Activated CD8-positive, alpha-beta T cell treated with anti-CD3 and anti-CD28 coated beads, Interleukin-2, amount 10 ng/mL, durations not matched to agents 7 days and 5 days (primary cell): ENCODE data around the gene EXOC3L1. TPM values are rescaled to one million over a fixed set of nuclear protein-coding genes. Genes with fewer than 3 reads are reported as not detected.

Experiments
- ATAC-seq: fragments of 150-1000 bp; cut with Tn5 transposase; one replicate; pipeline ENCODE4 v1.10.0; 2021; ENCODE audit warnings: moderate library complexity
- CTCF ChIA-PET: fragments of 350-600 bp; sonication (Branson Sonifier 250); formaldehyde crosslinking; loops from one replicate; lab custom pipeline; 2021; ENCODE audit warnings: antibody characterized with exemption; lab: Charles Lee
- POLR2A ChIA-PET: fragments of 350-600 bp; sonication (Branson Sonifier 250); formaldehyde crosslinking; loops from one replicate; lab custom pipeline; 2021; ENCODE audit warnings: antibody characterized with exemption; lab: Charles Lee
- DNase-seq: peaks from one replicate; pipeline ENCODE4 v3.0.0-alpha.2; 2020
- H3K27ac Mint-ChIP-seq: one replicate; pipeline ENCODE4 v1.8.0; 2021; ENCODE audit warnings: mild to moderate bottlenecking, mixed read lengths
- H3K27me3 Mint-ChIP-seq: one replicate; pipeline ENCODE4 v1.8.0; 2021; ENCODE audit warnings: low read depth, mixed read lengths
- H3K36me3 Mint-ChIP-seq: one replicate; pipeline ENCODE4 v1.8.0; 2021; ENCODE audit warnings: low read depth, mixed read lengths
- H3K4me1 Mint-ChIP-seq: one replicate; pipeline ENCODE4 v1.8.0; 2021; ENCODE audit warnings: low read depth, mixed read lengths
- H3K4me3 Mint-ChIP-seq: one replicate; pipeline ENCODE4 v1.8.0; 2021; ENCODE audit warnings: mild to moderate bottlenecking, mixed read lengths
- H3K9me3 Mint-ChIP-seq: one replicate; pipeline ENCODE4 v1.8.0; 2022; ENCODE audit warnings: mixed read lengths; ENCODE audit not compliant: insufficient read depth
- total RNA-seq, 2 experiments: library from RNA; stranded (reverse); gene quantifications; one replicate each; pipeline ENCODE4 v1.2.3, GENCODE V29; 2021

Gene EXOC3L1
- total RNA-seq, 2 experiments from 2014 or later: not detected

- Mint-ChIP-seq H3K36me3 (peaks cover 42% of the 10 kb centered on the region), H3K4me3 (peak overlapping the region; percentile 71), H3K4me1 (peaks cover 33% of the 10 kb centered on the region), H3K9me3 (no peaks in the 10 kb centered on the region), H3K27ac (no peak overlapping the region), H3K27me3 (peaks cover 3% of the 10 kb centered on the region)
- ChIA-PET CTCF (interaction anchor here (0.9 to 5.8 kb wide), 11 partner anchors 10 to 240 kb away, joined by 3 to 149 read pairs (median 4); partner anchors contain the start of genes CBFB, FBXL8, PHAF1 and TRADD), POLR2A (interaction anchor here (0.9 to 1.4 kb wide), 5 partner anchors 9 to 132 kb away, joined by 3 to 6 read pairs (median 4); no protein-coding TSS in a partner anchor)
- ATAC-seq (peak; percentile 70), DNase-seq (peak; percentile 59)
Measured at GRCh38 chr16:67150047-67150832, 39.7 kb downstream of the EXOC3L1 start.

DNA sequence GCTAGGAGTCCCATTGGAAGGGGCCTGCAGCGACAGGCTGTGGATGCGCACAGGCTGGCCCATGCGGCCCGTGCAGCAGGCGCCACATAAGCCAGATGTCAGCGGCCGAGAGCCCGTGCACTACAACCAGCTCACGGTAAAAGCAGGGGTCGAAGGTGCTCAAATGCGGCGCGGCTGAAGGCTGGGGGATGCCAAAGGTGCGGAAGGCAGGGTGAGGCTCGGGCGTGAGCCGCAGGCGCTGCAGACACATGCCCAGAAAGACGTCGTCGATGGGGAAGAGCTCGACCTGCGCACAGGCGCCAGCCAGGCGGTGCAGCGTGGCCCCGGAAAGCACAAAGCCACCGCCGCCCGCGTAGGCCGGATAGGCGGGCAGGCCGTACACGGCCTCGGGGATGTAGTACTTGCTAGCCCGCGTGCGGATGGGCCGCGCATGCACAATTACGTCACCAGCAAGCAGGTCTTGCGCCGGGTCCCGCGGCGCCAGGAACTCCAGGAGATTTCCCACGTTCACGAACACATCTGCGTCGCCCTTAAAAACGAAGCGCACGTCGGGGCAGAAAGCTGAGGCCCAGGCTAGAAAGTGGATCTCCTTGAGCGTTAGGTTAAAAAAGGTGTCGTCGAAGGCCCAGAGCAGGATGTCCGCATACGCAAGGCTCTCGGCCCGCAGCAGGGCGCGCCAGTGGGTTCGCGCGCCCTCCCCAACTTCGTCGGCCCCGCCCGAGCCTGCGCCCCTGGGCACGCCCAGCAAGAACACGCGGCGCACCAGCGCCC, 40.5 kb downstream of the EXOC3L1 start:
- Mint-ChIP-seq H3K27me3 (peaks cover 3% of the 10 kb centered on the region), H3K4me1 (peaks cover 31% of the 10 kb centered on the region), H3K9me3 (no peaks in the 10 kb centered on the region), H3K36me3 (peaks cover 45% of the 10 kb centered on the region), H3K27ac (no peak overlapping the region), H3K4me3 (peak overlapping the region; percentile 40)
- ChIA-PET POLR2A (interaction anchor here (1.1 kb wide), 1 partner anchor 132 kb away, joined by 4 read pairs; no protein-coding TSS in a partner anchor), CTCF (interaction anchor here (1.0 to 1.2 kb wide), 2 partner anchors 42 to 132 kb away, joined by 3 to 4 read pairs; no protein-coding TSS in a partner anchor)
- DNase-seq (no peak), ATAC-seq (no peak)

DNA sequence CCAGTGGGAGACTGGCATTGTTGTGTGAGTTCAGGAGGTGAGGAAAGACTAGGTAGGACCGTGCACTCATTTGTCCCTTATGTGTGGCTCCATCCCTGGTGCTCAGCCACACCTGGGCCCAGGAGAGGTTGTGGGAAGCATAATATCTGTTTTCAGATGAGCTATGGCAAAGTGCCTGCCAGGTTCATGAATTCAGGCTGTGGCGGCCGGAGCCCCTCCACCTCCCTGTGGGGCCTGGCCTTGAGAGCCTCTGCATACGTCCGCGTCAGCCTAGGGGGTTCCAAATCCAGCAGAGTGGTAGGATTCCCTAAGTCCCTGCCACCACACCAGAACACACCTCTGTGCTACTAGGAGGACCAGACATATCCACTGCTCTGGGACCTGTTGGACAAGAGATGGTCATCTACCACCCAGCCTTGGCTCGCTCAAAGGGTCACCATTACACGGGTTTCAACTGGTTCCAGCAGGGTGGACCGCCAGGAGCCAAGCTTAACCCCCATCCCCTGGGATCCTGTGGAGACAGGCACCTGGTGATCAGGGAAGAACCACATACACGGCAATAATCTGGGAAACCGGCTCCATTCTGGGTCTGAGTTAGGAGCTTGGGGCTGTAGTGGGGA, 41.2 kb downstream of the EXOC3L1 start:
- POLR2A ChIA-PET: interaction anchor here (1.1 kb wide), 1 partner anchor 131 kb away, joined by 4 read pairs; no protein-coding TSS in a partner anchor
- H3K27ac Mint-ChIP-seq: no peak overlapping the region
- H3K4me1 Mint-ChIP-seq: peaks cover 27% of the 10 kb centered on the region
- no peak overlapping the region for H3K4me3 Mint-ChIP-seq
- peaks cover 45% of the 10 kb centered on the region for H3K36me3 Mint-ChIP-seq
- ATAC-seq (no peak), DNase-seq (no peak)
- CTCF ChIA-PET: interaction anchor here (1.0 to 1.2 kb wide), 2 partner anchors 42 to 131 kb away, joined by 3 to 4 read pairs; no protein-coding TSS in a partner anchor
- H3K27me3 Mint-ChIP-seq: peaks cover 3% of the 10 kb centered on the region
- H3K9me3 Mint-ChIP-seq: no peaks in the 10 kb centered on the region

- Mint-ChIP-seq H3K36me3 (peaks cover 47% of the 10 kb centered on the region), H3K4me3 (no peak overlapping the region), H3K27ac (no peak overlapping the region), H3K4me1 (peaks cover 24% of the 10 kb centered on the region), H3K9me3 (no peaks in the 10 kb centered on the region), H3K27me3 (peaks cover 3% of the 10 kb centered on the region)
- POLR2A ChIA-PET: no interaction called here
- ATAC-seq (no peak), DNase-seq (no peak)
- CTCF ChIA-PET: interaction anchor here (1.2 kb wide), 1 partner anchor 130 kb away, joined by 4 read pairs; no protein-coding TSS in a partner anchor
Measured at GRCh38 chr16:67148221-67148620, 41.7 kb downstream of the EXOC3L1 start.

DNA sequence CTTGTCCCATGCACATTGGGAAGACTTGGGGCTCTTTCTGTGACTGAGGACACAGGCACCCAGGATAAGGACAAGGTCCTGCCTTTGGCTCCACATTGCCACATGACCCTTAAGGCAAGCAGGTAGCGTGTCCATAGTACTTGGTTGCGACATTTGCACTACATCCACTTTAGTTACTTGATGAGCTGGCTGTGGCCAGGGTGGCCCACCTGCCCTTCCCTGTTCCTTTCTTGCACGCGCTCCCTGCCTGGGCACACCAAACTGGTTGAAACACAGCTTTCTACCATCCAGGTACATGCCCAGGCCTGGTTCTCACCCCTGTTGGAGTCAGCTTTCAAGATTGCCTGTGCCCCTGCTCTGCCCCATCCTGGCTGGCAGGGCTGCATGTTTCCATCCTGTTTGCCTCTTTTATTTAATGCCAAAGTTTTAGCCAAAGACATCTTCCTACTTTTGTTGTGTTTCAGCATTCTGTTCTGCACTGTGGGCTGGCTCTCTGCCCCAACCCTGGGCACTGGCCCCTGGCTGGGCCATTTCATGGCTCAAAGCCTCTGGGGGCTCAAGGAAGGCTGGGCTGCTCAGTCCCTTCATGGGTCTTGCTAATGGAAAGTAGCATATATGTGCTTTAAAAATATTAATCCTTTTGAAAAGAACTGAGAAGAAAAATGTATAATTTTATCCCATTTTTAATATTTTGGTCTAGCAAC, 42.3 kb downstream of the EXOC3L1 start:
- DNase-seq: no peak
- Mint-ChIP-seq H3K36me3 (peaks cover 46% of the 10 kb centered on the region), H3K4me1 (peaks cover 17% of the 10 kb centered on the region), H3K27me3 (peaks cover 3% of the 10 kb centered on the region), H3K27ac (peak overlapping the region; percentile 70), H3K4me3 (no peak overlapping the region), H3K9me3 (no peaks in the 10 kb centered on the region)
- POLR2A ChIA-PET: no interaction called here
- no peak for ATAC-seq
- CTCF ChIA-PET: no interaction called here

- Mint-ChIP-seq H3K4me1 (peaks cover 12% of the 10 kb centered on the region), H3K36me3 (peaks cover 50% of the 10 kb centered on the region), H3K27ac (peak overlapping the region; percentile 37), H3K4me3 (no peak overlapping the region), H3K9me3 (no peaks in the 10 kb centered on the region), H3K27me3 (peaks cover 3% of the 10 kb centered on the region)
- ChIA-PET CTCF (interaction anchor here (0.8 kb wide), 1 partner anchor 8 kb away, joined by 3 read pairs; no protein-coding TSS in a partner anchor), POLR2A (interaction anchor here (0.8 kb wide), 1 partner anchor 14 kb away, joined by 3 read pairs; no protein-coding TSS in a partner anchor)
- no peak for DNase-seq
- no peak for ATAC-seq
Measured at GRCh38 chr16:67146523-67147357, 43.2 kb downstream of the EXOC3L1 start.

- Mint-ChIP-seq H3K27me3 (no peaks in the 10 kb centered on the region), H3K4me1 (peaks cover 3% of the 10 kb centered on the region), H3K36me3 (peaks cover 55% of the 10 kb centered on the region), H3K9me3 (no peaks in the 10 kb centered on the region), H3K4me3 (no peak overlapping the region), H3K27ac (no peak overlapping the region)
- DNase-seq (no peak), ATAC-seq (no peak)
- POLR2A ChIA-PET: no interaction called here
- CTCF ChIA-PET: interaction anchor here (0.8 to 3.0 kb wide), 3 partner anchors 9 to 128 kb away, joined by 3 to 13 read pairs (median 3); no protein-coding TSS in a partner anchor
Measured at GRCh38 chr16:67145746-67146145, 44.2 kb downstream of the EXOC3L1 start.

DNA sequence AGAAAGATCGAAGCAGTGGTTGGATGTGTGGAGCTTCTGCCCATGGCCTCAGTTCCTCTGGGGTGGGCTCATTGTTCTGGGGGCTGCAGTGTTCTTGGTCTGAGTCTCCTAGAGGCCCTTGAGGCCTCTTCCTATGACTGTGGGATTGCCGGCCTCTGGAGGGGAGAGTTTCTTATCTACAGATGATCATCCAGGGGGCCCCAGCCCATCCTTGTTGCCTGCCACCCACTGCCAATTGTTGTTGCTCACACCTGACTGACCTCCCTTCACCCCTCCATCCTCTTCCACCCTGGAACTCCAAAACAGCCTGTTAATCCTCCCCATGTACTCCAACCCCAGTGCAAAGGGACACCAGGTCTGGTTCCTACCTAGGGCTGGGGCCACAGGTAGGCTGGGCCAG, 45.0 kb downstream of the EXOC3L1 start:
- peaks cover 55% of the 10 kb centered on the region for H3K36me3 Mint-ChIP-seq
- H3K27me3 Mint-ChIP-seq: no peaks in the 10 kb centered on the region
- no peak overlapping the region for H3K4me3 Mint-ChIP-seq
- no peaks in the 10 kb centered on the region for H3K9me3 Mint-ChIP-seq
- POLR2A ChIA-PET: no interaction called here
- H3K27ac Mint-ChIP-seq: no peak overlapping the region
- CTCF ChIA-PET: interaction anchor here (0.9 to 3.0 kb wide), 2 partner anchors 10 to 127 kb away, joined by 3 to 13 read pairs; no protein-coding TSS in a partner anchor
- DNase-seq (no peak), ATAC-seq (no peak)
- H3K4me1 Mint-ChIP-seq: peaks cover 3% of the 10 kb centered on the region

DNA sequence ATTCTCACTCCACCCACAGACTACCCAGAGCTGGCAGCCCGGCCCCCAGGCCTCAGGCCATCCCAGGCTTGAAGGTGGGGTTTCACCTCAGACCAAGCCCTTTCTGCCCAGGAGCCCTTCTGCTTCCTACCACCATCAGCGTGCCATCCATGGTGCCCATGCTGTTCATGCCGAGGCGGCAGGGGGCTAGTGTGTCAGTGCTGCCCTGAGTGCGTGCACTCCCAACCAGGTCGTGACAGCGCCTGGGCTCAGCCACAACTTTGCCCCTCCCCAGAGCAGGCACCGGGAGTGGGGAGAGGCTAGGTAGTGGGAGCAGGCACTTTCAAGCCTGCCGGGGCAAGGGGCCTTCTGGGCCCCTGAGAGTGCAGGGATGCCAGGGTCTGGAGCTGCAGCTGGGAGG, 47.6 kb downstream of the EXOC3L1 start:
- ATAC-seq: no peak

GRCh38 chr16:67141391-67141790, 48.5 kb downstream of the EXOC3L1 start:
- Mint-ChIP-seq H3K27ac (no peak overlapping the region), H3K36me3 (peaks cover 44% of the 10 kb centered on the region), H3K27me3 (no peaks in the 10 kb centered on the region), H3K9me3 (no peaks in the 10 kb centered on the region), H3K4me3 (no peak overlapping the region), H3K4me1 (no peaks in the 10 kb centered on the region)
- CTCF ChIA-PET: interaction anchor here (0.9 to 4.1 kb wide), 6 partner anchors 9 to 246 kb away, joined by 3 to 22 read pairs (median 4); no protein-coding TSS in a partner anchor
- no peak for DNase-seq
- POLR2A ChIA-PET: interaction anchor here (0.7 to 0.9 kb wide), 3 partner anchors 17 to 51 kb away, joined by 3 to 4 read pairs (median 4); no protein-coding TSS in a partner anchor
- ATAC-seq: no peak

More for the DNA sequence above, 47.6 kb downstream of the EXOC3L1 start:
- H3K4me3 Mint-ChIP-seq: no peak overlapping the region
- H3K27ac Mint-ChIP-seq: no peak overlapping the region
- no peak for DNase-seq
- ChIA-PET CTCF (no interaction called here), POLR2A (no interaction called here)
- no peaks in the 10 kb centered on the region for H3K4me1 Mint-ChIP-seq
- H3K36me3 Mint-ChIP-seq: peaks cover 44% of the 10 kb centered on the region
- H3K9me3 Mint-ChIP-seq: no peaks in the 10 kb centered on the region
- H3K27me3 Mint-ChIP-seq: no peaks in the 10 kb centered on the region
